HG02870 (cell line): ENCODE results near the gene PRSS12.

Experiments
- ATAC-seq: cut with Tn5 transposase; IDR thresholded peaks from one replicate; pipeline ENCODE4 v1.9.1; 2021; ENCODE audit warnings: mild to moderate bottlenecking, moderate library complexity; ENCODE audit not compliant: unreplicated experiment

Gene PRSS12

GRCh38 chr4:118356731-118357130 is 3.9 kb upstream of the PRSS12 start:
- ATAC-seq = no peak

- no peak for ATAC-seq
These were observed 3.3 kb upstream of the PRSS12 start for GRCh38 chr4:118356111-118356510.

DNA sequence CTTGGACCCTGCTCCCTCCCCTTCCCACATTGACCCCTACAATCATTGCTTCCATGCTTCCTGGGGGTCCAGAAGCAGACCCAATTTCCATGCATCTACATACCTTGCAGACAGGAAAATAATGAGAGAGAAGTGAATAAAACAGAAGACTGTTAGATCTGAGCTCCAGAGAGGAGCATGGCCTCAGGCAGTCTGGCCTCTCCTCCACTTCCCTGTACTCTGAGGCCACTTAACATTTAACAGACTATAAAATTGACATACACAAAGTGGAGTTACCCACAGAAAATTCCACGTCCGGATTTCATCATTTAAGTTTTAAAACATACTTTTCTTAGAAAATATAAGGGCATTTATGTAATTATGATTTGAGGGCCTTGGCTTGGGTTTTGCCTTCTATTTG is 2.1 kb upstream of the PRSS12 start:
- ATAC-seq = no peak

- ATAC-seq = no peak
These were observed 779 bp upstream of the PRSS12 start for GRCh38 chr4:118353534-118354030.

DNA sequence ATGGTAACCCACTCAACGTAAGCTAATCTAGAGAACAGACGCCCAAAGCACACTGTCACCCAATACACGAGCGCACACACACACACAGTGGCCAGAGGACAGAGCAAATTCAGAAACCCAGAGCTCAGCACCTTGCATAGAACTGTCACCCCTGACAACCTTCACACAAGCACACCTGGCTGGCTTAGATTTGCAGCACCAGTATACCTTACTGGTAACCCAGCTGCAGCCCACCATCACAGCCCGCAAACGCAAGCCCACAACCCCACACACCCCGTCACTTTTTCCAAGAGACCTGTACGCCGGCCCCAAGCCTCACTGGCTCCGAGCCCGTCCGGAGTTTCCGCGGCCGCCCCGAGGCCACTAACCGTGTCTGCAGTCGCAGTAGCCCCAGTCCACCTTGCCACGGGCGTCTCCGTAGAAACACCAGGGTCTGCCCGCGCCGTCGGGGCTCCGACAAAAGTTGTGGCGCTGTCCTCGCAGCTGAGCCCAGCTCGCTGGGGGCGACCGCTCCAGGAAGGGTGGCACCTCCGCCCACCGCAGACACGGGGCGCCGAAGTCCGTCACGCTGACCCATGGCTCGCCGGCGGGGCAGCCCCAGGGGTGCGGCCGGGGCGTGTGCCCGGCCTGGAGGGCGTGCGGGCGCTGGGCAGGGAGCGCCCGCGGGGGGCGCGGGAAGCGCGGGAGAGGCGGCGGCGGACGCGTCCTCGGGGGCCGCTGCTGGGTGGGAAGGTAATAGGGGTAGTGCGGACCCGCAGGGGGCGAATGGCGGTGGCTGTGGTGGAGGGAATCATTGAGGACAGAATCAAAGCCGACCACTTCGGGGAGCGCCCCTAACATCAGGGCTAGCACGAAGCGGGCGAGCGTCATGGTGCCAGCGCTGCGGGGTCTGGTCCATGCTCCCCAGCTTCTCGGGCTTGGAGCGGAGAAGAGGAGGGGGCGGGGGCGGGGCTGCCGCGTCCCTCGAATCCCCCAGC is 664 bp downstream of the PRSS12 start:
- ATAC-seq = no peak

DNA sequence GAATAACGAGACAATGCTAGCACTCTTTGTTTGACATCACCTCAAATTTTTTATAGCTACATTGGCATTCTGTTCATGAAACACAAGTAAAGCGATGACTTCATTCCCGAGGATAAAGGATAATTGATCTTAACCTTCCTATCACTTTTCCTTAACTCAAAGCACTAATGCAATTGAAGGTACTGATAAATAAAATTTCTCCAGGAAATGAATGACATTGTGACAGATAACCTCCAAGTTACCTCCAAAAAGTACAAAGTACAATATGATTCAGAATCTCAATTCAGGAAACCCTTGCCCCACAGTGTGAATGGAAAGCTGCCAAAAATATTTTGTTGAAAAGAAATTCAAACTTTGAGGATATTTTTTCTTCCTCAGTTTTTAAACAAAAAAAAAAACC is 1.8 kb downstream of the PRSS12 start:
- no peak for ATAC-seq

DNA sequence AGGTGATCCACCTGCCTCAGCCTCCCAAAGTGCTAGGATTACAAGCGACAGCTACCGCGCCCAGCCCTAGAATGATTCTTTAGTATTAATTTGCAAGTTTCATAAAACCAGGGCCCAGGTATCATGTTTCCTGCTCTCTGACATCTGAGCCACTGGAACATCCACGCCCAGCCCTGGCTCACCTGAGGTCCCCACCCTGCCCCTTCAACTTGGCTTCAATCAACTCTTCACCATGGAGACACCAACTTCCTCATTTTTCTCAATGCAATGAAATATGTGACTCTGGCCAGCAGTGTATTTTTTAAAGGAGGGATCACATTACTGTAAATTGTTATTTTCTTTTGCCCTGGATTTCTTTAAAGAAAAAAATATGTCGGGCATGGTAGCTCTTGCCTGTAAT is 3.9 kb downstream of the PRSS12 start:
- ATAC-seq = no peak

DNA sequence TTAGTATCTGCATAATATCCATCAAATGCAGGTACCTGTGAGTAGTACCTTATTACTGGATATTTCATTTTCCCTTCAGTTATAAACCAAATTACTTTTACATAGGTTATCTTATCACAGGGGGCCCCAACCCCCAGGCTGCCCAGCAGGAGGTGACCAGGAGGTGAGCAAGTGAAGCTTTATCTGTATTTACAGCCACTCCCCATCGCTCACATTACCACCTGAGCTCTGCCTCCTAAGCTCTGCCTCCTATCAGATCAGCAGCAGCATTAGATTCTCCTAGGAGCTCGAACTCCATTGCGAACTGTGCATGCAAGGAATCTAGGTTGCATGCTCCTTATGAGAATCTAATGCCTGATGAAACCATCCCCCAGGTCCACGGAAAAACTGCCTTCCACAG is 6.3 kb downstream of the PRSS12 start:
- no peak for ATAC-seq

DNA sequence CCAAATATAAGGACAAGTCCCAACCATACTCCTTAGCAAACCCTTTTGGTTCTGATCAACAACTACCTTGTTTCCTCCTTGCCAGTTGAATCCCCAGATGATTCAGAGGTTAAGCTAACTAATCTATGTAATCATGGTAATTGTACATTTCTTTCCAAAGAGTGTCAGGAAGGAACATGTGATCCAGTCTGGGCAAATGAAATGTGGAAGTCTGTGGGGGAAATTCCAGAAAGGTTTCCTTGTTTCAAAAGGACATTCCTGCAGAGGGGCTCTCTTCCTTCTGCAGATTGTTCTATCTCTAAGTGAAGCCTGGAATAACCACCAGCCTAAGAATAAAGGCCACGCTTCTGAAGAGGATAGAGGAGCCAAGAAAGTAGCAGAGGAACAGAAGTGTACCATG is 7.0 kb downstream of the PRSS12 start:
- no peak for ATAC-seq

GRCh38 chr4:118344801-118345200 is 8.0 kb downstream of the PRSS12 start:
- ATAC-seq = no peak

GRCh38 chr4:118343501-118343900 is 9.3 kb downstream of the PRSS12 start:
- no peak for ATAC-seq

GRCh38 chr4:118340109-118340508 is 12.7 kb downstream of the PRSS12 start:
- ATAC-seq = no peak

DNA sequence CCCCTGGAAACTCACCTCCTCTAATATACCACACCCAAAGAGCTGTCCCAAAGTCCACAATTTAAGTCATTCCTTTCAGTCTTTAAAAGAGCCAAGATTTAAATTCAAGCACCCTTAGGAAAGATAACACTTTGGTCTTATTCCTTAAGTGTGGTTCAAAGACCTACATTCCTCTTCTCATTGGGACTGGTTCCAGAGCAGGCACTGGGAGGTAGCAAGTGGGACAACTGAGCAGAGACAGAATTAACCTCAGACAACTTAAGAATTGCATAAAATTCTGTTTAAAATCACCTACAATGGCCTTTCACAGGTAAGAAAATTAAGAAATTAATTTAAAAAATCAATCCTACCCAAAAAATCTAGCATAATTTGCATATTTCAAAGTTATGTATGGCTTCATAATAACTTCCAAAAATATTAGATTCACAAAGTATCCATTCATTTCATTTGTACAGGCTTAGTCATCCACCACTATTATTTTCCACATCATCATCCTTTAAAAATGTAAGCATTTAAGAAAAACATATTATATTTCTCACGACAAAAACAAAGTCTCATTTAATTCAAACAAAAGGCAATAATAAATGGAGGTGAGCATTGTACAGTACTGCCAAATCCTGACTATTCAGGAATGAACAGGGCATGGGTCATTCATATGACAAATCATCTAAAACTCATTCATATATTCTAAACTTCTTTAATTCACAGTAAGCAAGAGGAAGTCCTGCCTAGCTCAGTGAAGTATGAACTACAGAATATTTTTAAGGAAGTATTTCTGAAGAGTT is 13.6 kb downstream of the PRSS12 start:
- no peak for ATAC-seq

GRCh38 chr4:118338518-118338917 is 14.3 kb downstream of the PRSS12 start:
- no peak for ATAC-seq

- ATAC-seq = peak; percentile 45
These were observed 14.8 kb downstream of the PRSS12 start for GRCh38 chr4:118337954-118338353.

DNA sequence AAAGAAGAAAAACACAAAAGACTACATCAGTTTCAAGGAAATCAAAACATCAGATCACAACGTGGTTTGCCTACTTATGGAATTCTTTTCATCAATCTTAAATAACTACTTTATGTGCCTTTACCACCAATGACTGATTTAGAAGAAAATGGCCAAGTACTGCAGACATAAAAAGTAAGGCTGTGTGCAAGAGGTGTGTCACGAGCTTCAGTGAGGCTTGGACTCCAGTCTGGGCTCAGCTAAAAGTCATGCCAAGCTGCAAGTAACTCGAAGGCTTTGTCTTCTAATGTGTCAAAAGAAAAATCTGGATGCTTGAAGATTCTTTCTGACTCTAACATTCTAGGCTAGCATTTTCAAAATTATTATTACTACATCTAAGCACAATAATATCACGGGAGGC is 17.0 kb downstream of the PRSS12 start:
- no peak for ATAC-seq

DNA sequence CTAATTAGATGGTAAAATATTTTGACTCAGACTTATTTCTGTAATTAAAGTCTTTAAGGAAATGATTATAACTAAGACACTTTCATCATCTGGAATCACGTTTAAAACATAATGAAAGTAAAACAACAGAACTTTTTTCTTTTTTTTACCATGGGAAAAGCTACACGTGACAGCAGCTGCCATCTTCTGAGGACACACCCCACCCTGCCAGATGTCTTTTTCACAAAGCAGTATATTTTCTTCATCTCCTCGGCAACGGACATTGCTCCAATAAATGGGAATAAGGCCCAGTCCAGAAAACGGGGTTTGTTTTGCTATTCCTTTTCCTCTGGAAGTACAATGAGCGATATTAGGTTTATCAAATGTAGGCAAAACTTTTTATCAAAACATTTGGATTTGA is 17.5 kb downstream of the PRSS12 start:
- ATAC-seq = no peak

DNA sequence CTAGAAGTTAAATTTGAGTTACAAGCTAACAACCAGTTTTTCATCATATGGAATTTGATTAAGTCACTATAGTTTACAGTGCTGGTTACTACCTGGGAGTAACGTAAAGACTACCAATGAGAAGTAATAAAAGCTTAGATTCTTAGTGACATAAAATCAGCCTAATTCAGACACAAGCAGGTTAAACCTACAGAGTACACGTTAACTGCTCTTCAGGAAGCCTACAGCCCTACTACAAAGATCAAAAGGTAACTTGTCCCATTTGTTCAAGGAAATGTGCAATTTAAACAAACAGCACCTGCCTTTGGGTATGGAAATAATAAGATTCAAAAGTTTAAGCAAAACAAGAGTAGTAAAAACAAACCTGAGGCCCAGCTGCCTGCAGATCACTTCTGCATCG is 21.5 kb downstream of the PRSS12 start:
- ATAC-seq = no peak

DNA sequence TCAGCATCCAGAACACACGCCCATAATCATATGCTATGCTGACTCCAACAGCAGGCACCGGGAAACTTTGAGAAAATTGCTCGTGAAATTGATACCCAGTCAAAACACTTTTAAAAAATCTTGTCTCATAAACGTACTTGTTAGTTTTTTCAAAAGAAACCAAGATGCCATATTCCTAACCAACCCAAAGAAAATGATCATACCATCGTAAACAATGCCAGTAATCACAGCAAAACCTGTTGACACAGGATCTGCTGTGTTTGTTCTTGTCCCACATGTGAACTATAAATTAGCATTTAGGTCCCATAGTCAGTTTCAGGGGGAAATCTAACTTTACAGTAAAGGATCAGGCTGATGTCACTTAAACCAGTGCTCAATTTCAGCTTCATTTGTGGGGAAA is 23.0 kb downstream of the PRSS12 start:
- no peak for ATAC-seq

- no peak for ATAC-seq
These were observed 25.1 kb downstream of the PRSS12 start for GRCh38 chr4:118327554-118328241.

DNA sequence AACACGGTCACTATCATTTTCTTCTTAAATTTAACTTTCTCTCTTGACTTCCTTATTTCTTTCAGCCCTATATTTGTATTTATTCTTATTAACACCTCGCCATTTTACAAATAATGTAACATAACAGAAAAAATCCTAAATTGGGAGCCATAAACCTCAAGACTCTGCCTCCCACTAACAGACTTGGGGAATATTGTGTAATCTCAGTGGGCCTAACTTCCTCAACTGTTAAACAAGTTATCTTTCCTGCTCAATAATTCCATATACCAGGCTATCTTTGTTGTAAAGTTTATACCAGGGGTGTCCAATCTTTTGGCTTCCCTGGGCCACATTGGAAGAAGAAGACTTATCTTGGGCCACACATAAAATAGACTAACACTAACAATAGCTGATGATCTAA is 26.2 kb downstream of the PRSS12 start:
- ATAC-seq = no peak
